GM04504 (cell line): ENCODE results near the gene FMOD.
A peak's percentile ranks its signal among the peaks of the same experiment; 100 is the strongest.

ENCODE experiments used
- DNase-seq: peaks from one replicate; pipeline ENCODE4 v3.0.0-alpha.2; 2012; ENCODE audit warnings: low read depth

Gene FMOD

GRCh38 chr1:203361945-203362719 is 11.2 kb upstream of the FMOD start:
- DNase-seq, result no peak

- DNase-seq, result no peak
Measured at GRCh38 chr1:203360547-203361185, 9.7 kb upstream of the FMOD start.

GRCh38 chr1:203359010-203359571 is 8.2 kb upstream of the FMOD start:
- peak; percentile 16 for DNase-seq

- peak; percentile 54 for DNase-seq
Measured at GRCh38 chr1:203354246-203354645, 3.3 kb upstream of the FMOD start.

GRCh38 chr1:203353486-203353885 is 2.6 kb upstream of the FMOD start:
- no peak for DNase-seq

- DNase-seq, result no peak
Measured at GRCh38 chr1:203349773-203350524, 973 bp downstream of the FMOD start.

- DNase-seq, result no peak
Measured at GRCh38 chr1:203349166-203349565, 1.8 kb downstream of the FMOD start.

GRCh38 chr1:203346769-203347102 is 4.2 kb downstream of the FMOD start:
- no peak for DNase-seq

- DNase-seq, result no peak
Measured at GRCh38 chr1:203346060-203346768, 4.7 kb downstream of the FMOD start.

GRCh38 chr1:203343956-203344754 is 6.8 kb downstream of the FMOD start:
- no peak for DNase-seq

- no peak for DNase-seq
Measured at GRCh38 chr1:203342192-203342940, 8.6 kb downstream of the FMOD start.

GRCh38 chr1:203340112-203340790 is 10.7 kb downstream of the FMOD start:
- DNase-seq, result no peak

- no peak for DNase-seq
Measured at GRCh38 chr1:203338335-203339036, 12.4 kb downstream of the FMOD start.

GRCh38 chr1:203336097-203336496 is 14.8 kb downstream of the FMOD start:
- no peak for DNase-seq

GRCh38 chr1:203335503-203335902 is 15.4 kb downstream of the FMOD start:
- no peak for DNase-seq

- DNase-seq, result no peak
Measured at GRCh38 chr1:203331224-203331623, 19.7 kb downstream of the FMOD start.

GRCh38 chr1:203328714-203329122 is 22.2 kb downstream of the FMOD start:
- no peak for DNase-seq

GRCh38 chr1:203327684-203328457 is 23.1 kb downstream of the FMOD start:
- no peak for DNase-seq
